Type B pancreatic cell (in vitro differentiated cells): ENCODE measurements around the gene TPRN. TPM values are rescaled to one million over a fixed set of nuclear protein-coding genes. Genes with fewer than 3 reads are reported as not detected.

Experiments
- DNase-seq: peaks from one replicate; pipeline ENCODE4 v3.0.0; 2021; ENCODE audit warnings: mixed read lengths; ENCODE audit not compliant: unreplicated experiment; ENCODE audit errors: extremely low spot score
- H3K27ac Mint-ChIP-seq: 2 replicates; pipeline ENCODE4 v1.8.0; 2021; ENCODE audit warnings: mild to moderate bottlenecking, mixed read lengths
- H3K27me3 Mint-ChIP-seq: 2 replicates; pipeline ENCODE4 v1.8.0; 2021; ENCODE audit warnings: mixed read lengths
- H3K36me3 Mint-ChIP-seq: 2 replicates; pipeline ENCODE4 v1.8.0; 2021; ENCODE audit warnings: mixed read lengths
- H3K4me1 Mint-ChIP-seq: one replicate; pipeline ENCODE4 v1.8.0; 2021; ENCODE audit warnings: mixed read lengths; ENCODE audit not compliant: unreplicated experiment
- H3K4me3 Mint-ChIP-seq: 2 replicates; pipeline ENCODE4 v1.8.0; 2021; ENCODE audit warnings: mild to moderate bottlenecking, mixed read lengths
- H3K9me3 Mint-ChIP-seq: 2 replicates; pipeline ENCODE4 v1.8.0; 2021; ENCODE audit warnings: mixed read lengths
- total RNA-seq: library from RNA; stranded (reverse); gene quantifications from 2 replicates; pipeline ENCODE4 v1.2.1, GENCODE V29; 2021; ENCODE audit warnings: low replicate concordance
- TF ChIP-seq, protein P1 (sequence below): fragments of 200-600 bp; sonication (generic); conservative IDR thresholded peaks from 2 replicates; pipeline ENCODE4 v1.5.0; 2021; ENCODE audit warnings: antibody characterized with exemption, mild to moderate bottlenecking

Gene TPRN
- total RNA-seq, 1 donor from 2014 or later = 24.1 TPM

- no peak overlapping the region for H3K4me3 Mint-ChIP-seq
- no peak overlapping the region for H3K27ac Mint-ChIP-seq
- no peak for DNase-seq
- TF ChIP-seq, protein P1, sequence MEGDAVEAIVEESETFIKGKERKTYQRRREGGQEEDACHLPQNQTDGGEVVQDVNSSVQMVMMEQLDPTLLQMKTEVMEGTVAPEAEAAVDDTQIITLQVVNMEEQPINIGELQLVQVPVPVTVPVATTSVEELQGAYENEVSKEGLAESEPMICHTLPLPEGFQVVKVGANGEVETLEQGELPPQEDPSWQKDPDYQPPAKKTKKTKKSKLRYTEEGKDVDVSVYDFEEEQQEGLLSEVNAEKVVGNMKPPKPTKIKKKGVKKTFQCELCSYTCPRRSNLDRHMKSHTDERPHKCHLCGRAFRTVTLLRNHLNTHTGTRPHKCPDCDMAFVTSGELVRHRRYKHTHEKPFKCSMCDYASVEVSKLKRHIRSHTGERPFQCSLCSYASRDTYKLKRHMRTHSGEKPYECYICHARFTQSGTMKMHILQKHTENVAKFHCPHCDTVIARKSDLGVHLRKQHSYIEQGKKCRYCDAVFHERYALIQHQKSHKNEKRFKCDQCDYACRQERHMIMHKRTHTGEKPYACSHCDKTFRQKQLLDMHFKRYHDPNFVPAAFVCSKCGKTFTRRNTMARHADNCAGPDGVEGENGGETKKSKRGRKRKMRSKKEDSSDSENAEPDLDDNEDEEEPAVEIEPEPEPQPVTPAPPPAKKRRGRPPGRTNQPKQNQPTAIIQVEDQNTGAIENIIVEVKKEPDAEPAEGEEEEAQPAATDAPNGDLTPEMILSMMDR = no peak
- no peaks in the 10 kb centered on the region for H3K4me1 Mint-ChIP-seq
- no peaks in the 10 kb centered on the region for H3K36me3 Mint-ChIP-seq
- peaks cover 31% of the 10 kb centered on the region for H3K27me3 Mint-ChIP-seq
- H3K9me3 Mint-ChIP-seq = no peaks in the 10 kb centered on the region
These were observed 29.2 kb downstream of the TPRN start for GRCh38 chr9:137171149-137171900.

DNA sequence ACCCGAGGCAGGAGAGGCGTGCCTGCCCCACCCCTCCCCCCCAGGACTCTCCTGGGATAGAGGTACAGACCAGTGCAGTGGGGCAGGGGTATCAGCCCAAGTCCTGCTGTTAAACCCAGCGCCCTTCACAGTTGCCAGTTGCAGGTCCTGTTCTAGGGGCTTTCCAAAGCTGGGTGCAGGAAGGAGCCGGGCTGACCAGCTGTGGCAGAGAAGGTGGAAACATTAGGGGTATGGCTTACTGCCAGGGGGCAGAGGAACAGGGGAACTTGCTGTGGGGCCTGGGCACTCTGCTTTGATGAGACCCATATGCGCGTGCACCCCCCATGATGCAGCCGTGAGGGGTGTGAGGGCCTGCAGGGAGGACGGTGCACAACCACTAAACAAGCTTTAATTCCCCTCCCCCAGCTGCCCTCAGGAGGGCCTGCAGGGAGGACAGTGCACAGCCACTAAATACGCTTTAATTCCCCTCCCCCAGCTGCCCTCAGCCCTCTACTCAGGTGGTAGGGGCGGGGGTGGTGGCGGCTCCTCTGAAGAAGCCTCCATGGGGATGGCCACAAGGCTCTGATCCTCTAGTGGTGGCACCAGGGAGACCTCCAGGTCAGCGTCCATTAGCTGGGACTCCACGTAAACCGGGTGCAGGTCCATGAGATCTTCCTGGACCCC lies 29.9 kb downstream of the TPRN start:
- Mint-ChIP-seq H3K36me3 (no peaks in the 10 kb centered on the region), H3K4me1 (no peaks in the 10 kb centered on the region), H3K9me3 (no peaks in the 10 kb centered on the region), H3K4me3 (no peak overlapping the region), H3K27me3 (peaks cover 37% of the 10 kb centered on the region), H3K27ac (no peak overlapping the region)
- TF ChIP-seq, protein P1 = no peak
- no peak for DNase-seq

GRCh38 chr9:137169896-137170358 lies 30.6 kb downstream of the TPRN start, which contains the start of gene LRRC26:
TSS of gene LRRC26 (minus strand) at chr9:137170051. CDS start at chr9:137169943, 108 bp downstream.
- no peaks in the 10 kb centered on the region for H3K36me3 Mint-ChIP-seq
- TF ChIP-seq, protein P1 = no peak
- no peaks in the 10 kb centered on the region for H3K9me3 Mint-ChIP-seq
- no peak within 1 kb of the TSS for H3K27ac Mint-ChIP-seq
- H3K4me1 Mint-ChIP-seq = no peaks in the 10 kb centered on the region
- no peak for DNase-seq
- peaks cover 43% of the 10 kb centered on the region for H3K27me3 Mint-ChIP-seq
- H3K4me3 Mint-ChIP-seq = peak within 1 kb of the TSS; percentile 78

DNA sequence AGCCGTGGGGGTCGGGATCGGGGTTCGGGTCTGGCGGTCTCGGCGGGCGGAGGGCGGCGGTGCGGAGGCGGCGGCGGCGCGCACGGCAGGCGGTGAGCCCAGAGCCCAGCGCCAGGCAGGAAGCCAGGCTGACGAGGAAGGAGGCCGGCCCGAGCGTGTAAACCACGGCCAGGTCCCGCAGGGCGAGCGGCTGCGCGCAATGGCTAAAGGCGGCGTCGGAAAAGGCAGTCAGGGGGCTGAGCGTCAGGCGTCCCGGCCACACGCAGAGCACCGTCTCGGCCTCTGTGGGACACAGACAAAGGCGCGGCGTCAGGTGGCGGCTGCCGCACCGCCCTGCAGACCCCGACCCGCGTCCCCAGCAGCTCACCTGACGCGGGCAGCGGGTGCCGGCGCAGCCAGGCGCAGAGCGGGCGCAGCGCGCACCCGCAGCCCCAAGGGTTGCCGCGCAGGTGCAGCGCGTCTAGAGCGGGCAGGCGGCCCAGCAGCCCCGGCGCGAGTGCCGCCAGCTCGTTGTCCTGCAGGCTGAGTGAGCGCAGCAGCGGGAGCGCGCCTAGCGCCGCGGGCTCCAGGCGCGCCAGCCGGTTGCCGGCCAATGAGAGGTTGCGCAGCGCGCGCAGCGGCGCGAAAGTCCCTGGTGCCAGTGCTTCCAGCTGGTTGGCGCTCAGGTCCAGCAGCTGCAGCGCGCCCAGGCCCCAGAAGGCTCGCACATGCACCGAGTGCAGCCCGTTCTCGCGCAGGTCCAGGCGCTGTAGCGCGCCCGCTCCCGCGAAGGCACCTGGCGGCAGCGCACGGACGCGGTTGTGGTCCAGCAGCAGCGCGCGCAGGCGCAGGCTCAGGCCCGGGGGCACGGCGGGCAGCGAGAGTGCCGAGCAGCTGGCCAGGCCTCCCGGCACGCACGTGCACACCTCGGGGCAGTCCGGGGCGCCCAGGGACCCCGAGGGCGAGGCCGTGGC lies 31.4 kb downstream of the TPRN start:
- peaks cover 49% of the 10 kb centered on the region for H3K27me3 Mint-ChIP-seq
- no peaks in the 10 kb centered on the region for H3K9me3 Mint-ChIP-seq
- H3K4me1 Mint-ChIP-seq = no peaks in the 10 kb centered on the region
- no peak overlapping the region for H3K27ac Mint-ChIP-seq
- peak overlapping the region; percentile 78 for H3K4me3 Mint-ChIP-seq
- no peak for DNase-seq
- TF ChIP-seq, protein P1 = no peak
- no peaks in the 10 kb centered on the region for H3K36me3 Mint-ChIP-seq

GRCh38 chr9:137168573-137168903 lies 32.0 kb downstream of the TPRN start:
- DNase-seq = no peak
- Mint-ChIP-seq H3K27ac (no peak overlapping the region), H3K27me3 (peaks cover 51% of the 10 kb centered on the region), H3K9me3 (no peaks in the 10 kb centered on the region), H3K4me1 (no peaks in the 10 kb centered on the region), H3K36me3 (no peaks in the 10 kb centered on the region), H3K4me3 (peak overlapping the region; percentile 57)
- TF ChIP-seq, protein P1 = no peak
